Measurements from ENCODE around the gene PLEKHN1.
A peak's percentile ranks its signal among the peaks of the same experiment; 100 is the strongest.
"Not testable (repeated sequence)": the region's sequence is repeated elsewhere in the genome, so short reads cannot be mapped to it uniquely, and the experiment has no call there.

PLEKHN1 gene

DNA sequence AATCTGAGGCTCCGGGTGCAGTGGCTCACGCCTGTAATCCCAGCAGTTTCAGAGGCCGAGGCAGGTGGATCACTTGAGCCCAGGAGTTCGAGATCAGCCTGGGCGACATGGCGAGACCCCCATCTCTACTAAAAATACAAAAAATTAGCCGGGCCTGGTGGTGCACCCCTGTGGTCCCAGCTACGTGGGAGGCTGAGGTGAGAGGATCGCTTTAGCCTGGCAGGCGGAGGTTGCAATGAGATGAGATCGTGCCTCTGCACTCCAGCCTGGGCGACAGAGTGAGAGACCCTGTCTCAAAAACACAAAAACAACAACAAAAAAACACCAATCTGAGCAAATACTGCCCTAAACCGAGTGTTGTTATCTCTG is 46.4 kb downstream of the PLEKHN1 start:
- not testable (repeated sequence) for DNase-seq (ENCODE audit: low spot score)

DNA sequence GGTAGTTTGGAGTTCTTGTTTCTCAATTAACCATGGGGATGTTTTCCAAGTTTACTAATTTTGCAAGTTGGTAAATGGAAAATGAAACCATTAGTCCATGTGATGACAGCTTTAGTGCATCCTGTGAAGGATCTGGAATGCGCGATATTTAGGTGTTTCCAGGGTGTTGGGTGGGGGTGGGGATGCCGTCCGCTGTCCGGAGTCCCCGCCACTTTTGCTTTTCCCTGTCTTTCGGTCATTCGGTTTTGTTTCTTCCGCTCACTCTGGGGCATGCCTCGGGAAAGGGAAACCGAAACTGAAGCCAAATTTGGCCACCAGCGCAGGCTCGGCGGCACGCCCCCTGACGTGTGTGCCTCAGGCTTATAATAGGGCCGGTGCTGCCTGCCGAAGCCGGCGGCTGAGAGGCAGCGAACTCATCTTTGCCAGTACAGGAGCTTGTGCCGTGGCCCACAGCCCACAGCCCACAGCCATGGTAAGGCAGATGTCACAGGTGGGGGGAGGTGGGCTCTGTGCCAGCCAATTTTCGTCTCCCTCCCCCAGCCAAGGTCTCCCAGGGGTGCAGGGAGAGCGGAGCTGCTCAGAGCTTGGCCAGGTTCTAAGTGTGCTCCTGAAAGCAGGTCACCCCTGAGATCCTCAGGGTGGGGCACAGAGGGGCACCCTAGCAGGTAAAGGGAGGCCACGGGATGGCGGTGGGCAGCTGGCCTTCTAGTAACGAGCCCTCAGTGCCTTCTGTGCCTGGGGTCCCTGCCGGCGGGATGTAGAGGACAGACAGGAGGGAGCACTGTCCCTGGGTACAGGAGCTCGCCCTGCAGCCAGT is 47.0 kb downstream of the PLEKHN1 start, which contains the start of gene ISG15:
ISG15 (plus strand) TSS at position 393 of the 817 bp plus-strand sequence; CDS start at position 470, 77 bp downstream.
- peak; percentile 76 for DNase-seq (ENCODE audit: low spot score)

DNA sequence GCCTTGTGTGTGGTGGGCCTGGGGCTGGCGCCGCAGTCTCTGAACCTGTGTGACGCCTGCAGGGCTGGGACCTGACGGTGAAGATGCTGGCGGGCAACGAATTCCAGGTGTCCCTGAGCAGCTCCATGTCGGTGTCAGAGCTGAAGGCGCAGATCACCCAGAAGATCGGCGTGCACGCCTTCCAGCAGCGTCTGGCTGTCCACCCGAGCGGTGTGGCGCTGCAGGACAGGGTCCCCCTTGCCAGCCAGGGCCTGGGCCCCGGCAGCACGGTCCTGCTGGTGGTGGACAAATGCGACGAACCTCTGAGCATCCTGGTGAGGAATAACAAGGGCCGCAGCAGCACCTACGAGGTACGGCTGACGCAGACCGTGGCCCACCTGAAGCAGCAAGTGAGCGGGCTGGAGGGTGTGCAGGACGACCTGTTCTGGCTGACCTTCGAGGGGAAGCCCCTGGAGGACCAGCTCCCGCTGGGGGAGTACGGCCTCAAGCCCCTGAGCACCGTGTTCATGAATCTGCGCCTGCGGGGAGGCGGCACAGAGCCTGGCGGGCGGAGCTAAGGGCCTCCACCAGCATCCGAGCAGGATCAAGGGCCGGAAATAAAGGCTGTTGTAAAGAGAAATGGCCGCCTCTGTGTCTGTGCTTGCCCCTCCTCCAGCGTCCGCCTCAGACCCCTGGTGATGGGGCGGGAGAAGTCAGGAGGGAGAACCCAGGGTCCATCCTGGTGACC is 47.8 kb downstream of the PLEKHN1 start:
- DNase-seq (ENCODE audit: low spot score): no peak

DNA sequence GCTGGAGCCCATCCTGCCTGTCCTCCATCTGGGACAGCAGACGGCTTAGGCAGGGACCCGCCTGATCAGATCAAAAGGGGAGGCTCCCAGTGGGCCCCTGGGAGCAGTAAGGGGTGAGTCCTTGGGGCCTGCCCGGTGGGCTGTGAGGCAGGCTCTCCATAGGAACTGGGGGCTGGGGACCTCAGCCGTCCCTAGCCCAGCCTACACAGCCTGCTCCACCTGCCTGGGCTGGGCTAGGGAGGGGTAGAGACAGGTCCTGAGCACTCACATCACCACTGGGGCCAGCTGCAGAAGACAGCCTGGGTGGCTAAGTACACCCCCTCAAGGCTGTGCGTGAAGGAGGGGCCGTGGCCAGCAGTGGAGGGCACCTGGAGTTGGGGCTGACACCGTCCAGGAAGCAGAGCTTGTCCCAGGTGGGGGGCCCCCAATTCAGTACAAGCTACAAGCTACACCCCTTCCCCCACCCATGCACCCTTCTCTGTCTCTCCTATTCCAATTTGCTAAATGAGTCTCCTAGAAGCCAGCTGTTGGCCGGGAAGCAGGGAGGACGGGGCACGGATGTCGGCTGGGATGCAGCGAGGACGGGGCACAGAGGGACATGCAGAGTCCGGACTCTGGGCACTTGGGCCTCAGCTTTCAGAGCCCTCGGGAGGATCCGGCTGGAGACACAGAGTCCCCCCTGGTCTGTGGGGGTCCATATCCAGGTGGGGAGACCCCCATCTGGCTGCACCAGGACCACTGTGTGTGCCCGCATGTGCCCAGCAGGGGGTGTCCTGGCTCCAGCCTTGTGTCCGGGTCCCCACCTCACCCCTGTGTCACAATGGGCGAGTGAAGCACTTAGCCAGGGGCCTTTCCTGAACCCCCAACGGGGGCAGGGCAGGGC is 48.8 kb downstream of the PLEKHN1 start:
- no peak for DNase-seq (ENCODE audit: low spot score)

DNA sequence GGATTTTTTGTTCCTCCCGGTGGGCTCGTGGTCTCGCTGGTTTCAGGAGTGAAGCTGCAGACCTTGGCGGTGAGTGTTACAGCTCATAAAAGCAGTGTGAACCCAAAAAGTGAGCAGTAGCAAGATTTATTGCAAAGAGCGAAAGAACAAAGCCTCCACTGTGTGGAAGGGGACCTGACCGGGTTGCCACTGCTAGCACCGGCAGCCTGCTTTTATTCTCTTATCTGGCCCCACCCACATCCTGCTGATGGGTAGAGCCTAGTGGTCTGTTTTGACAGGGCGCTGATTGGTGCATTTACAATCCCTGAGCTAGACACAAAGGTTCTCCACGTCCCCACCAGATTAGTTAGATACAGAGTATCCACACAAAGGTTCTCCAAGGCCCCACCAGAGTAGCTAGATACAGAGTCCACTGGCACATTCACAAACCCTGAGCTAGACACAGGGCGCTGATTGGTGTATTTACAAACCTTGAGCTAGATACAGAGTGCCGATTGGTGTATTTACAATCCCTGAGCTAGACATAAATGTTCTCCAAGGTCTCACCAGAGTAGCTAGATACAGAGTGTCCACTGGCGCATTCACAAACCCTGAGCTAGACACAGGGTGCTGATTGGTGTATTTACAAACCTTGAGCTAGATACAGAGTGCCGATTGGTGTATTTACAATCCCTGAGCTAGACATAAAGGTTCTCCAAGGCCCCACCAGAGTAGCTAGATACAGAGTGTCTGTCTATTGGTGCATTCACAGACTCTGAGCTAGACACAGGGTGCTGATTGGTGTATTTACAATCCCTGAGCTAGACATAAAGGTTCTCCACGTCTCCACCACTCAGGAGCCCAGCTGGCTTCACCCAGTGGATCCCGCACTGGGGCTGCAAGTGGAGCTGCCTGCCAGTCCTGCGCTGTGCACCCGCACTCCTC is 51.4 kb downstream of the PLEKHN1 start:
- not testable (repeated sequence) for DNase-seq (ENCODE audit: low spot score)

DNA sequence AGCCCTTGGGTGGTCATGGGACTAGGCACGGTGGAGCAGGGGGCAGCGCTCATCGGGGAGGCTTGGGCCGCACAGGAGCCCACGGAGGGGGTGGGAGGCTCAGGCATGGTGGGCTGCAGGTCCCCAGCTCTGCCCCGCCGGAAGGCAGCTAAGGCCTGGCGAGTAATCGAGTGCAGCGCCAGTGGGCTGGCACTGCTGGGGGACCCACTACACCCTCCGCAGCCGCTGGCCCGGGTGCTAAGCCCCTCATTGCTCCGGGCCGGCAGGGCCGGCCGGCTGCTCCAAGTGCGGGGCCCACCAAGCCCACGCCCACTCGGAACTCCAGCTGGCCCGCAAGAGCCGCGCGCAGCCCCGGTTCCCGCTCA is 52.0 kb downstream of the PLEKHN1 start:
- not testable (repeated sequence) for DNase-seq (ENCODE audit: low spot score)

DNA sequence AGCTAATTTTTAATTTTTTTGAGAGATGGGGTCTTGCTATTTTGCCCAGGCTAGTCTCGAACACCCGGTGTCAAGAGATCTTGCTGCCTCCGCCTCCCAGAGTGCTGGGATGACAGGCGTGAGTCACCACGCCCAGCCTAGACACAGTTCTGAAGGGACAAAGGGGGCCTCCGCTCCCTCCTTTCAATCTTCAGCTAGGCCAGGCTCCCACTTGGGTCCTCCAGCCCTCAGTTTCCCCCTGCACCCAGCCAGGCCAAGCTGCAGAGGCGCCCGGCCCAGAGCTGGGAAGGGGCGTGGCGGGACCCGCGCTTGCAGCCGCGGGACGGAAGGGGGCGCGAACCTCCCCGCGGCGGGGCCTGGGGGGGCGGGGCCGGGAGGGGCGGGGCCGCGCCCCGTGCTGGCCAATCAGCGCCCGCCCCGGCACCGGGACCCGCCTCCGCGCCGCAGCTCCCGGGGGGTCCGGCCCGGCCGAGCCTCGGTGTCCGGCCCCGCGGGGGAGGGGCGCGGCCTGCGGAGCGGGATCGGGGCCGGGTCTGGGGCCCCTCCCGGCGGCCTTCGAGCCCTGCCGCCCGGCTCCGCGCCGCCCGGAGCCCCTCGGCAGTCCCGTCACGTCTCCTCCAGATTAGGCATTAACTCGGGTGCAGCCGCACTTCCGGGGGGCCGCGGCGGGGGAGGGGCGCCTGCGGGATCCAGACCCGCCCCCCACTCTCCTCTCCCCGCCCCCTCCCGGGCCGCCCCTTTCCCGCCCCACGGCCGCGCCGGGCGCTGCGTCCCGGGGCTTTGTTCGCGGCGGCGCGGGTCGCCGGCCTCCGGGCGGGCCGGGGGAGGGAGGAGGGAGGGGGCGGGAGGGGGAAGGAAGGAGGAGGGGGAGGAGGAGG is 53.1 kb downstream of the PLEKHN1 start:
- DNase-seq (ENCODE audit: low spot score): peak; percentile 91

DNA sequence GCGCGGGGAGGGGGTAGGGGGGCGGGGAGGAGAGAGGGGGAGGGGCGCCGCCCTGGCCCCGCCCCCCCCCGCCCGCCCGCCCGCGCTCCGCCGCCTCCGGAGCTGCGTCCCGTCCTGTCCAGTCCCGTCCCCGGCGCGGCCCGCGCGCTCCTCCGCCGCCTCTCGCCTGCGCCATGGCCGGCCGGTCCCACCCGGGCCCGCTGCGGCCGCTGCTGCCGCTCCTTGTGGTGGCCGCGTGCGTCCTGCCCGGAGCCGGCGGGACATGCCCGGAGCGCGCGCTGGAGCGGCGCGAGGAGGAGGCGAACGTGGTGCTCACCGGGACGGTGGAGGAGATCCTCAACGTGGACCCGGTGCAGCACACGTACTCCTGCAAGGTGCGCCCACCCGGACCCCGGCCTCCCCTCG is 53.7 kb downstream of the PLEKHN1 start, which contains the start of gene AGRN:
AGRN (plus strand) TSS at position 121 of the 405 bp plus-strand sequence; CDS start at position 174, 53 bp downstream.
- peak; percentile 57 for DNase-seq (ENCODE audit: low spot score)

DNA sequence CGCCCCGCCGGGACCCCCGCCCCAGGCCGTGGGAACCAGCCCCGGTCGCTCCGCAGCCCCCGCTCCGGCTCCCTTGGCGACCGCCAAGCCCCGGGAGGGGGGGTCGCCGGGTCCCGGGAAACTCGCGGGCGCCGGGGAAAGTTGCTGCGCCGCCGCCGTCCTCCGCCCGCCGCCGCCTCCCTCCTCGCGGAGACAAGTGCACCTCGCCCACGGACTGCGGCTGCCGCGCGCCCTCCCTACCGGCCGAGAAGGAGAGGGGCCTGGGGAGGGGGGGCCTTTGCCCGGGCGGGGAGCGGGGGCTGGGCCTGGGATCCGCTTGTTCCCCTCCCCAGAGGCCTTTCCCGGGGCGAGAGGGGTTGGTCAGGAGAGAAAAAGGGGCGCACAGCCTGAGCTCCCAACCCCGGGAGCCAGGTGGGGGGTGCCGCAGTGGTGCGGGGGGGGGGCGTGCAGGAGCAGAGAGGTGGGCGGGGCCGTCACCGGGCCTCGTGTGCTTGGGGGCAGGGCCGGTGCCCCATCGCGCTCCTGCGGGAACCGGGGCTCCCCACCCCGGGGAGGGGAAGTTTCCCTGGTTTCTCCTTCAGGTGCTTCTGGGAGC is 54.2 kb downstream of the PLEKHN1 start:
- DNase-seq (ENCODE audit: low spot score): no peak

DNA sequence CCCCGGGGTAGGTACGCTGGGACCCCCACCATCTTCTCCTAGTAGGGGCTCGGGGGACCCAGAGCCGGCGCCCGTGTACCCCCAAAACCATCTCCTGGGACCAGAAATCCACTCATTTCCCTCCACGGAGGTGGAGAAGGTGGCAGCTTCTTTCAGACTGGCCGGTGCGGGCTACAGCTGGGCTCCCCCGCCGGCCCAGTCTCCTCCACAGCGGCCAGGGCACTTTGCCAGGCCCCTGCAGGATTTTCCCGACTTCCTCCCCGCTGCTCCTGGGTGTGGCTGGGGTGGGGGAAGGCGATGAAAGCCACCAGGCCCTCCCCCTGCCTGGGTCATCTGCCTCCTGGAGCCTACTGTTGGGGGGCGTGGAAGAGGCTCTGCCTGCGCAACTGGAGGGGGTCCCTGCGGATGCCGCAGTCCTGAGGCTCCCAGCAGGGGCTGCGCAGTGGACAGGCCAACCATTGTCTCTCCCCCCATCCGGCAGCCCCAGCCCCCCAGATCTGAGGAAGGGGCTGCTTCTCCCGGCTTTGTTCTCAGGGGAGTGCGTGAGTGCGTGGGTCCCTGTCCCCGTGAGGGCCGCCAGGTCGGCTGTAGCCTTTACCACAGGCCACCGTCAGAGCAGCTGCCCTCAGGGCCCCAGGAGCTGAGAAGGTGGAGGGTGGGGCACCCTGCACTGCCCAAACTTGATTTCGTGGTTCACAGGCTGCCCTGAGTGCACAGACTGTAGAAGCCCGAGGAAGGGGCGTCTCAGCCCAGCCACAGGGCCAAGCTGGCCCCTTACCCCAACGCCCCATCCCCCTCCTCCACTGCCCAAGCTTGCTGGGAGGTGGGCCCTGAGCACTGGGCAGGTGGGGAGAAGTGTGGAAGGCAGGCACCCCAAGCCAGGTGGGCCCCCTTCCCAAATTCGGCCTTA is 55.0 kb downstream of the PLEKHN1 start:
- no peak for DNase-seq (ENCODE audit: low spot score)

DNA sequence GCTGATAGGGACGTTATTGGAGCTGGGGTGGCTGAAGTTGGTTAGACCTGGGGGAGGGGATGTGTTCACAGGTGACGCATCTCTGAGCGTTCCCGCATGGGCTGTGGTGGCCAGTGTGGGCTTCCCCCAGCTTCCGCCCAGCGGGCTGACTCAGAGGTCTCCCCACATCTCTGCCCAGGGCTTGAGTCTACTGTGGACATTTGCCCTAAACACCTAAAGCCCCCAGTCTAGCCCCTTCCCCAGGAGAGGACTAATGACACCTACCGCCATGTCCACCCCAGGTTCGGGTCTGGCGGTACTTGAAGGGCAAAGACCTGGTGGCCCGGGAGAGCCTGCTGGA is 55.6 kb downstream of the PLEKHN1 start:
- no peak for DNase-seq (ENCODE audit: low spot score)

DNA sequence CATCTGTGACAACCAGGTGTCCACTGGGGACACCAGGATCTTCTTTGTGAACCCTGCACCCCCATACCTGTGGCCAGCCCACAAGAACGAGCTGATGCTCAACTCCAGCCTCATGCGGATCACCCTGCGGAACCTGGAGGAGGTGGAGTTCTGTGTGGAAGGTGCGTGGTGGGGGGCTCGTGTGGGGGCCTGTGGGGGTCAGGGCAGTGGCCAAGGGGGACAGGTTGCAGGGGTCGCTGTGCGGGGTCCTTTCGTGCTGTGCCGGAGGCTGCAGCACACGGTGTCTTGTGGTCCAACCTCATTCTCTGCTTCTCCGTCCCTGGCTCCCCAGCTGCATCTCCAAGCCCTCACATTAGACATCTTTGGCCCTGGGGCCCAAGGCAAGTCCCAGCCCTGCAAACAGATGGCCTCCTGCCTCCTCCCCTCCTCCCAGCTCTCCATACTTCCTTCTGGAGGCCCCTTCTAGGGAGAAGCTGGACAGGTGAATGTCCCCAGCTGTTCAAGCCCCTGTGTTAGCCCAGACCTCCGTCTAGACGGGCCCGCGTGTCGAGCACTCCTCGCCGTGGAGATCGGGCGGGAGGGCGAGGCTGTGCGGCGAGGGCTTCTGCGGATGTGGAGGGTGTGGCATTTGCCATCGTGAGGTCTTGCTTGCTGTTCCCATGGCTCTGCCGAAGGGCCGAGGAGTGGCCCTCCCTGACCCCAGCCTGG is 56.2 kb downstream of the PLEKHN1 start:
- no peak for DNase-seq (ENCODE audit: low spot score)

DNA sequence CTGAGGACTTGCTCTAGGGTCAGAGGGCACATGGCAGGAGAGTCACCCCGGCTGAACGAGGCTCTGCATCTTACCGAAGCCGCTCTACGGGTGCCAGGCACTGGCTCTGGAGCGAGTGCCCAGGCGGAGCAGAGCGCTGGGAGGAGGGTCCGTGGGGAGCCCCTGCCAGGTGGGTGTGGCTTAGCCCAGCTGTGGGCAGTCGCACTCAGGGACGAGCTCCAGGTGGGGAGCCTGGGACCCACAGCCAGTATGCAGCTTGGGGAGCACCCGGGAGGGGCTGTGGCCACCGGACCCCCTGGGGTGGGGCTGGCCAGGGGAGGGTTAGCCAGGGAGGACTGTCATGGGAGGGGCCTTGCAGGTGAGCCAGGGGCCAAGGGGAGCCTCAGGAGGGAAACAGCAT is 57.4 kb downstream of the PLEKHN1 start:
- DNase-seq (ENCODE audit: low spot score): no peak

DNA sequence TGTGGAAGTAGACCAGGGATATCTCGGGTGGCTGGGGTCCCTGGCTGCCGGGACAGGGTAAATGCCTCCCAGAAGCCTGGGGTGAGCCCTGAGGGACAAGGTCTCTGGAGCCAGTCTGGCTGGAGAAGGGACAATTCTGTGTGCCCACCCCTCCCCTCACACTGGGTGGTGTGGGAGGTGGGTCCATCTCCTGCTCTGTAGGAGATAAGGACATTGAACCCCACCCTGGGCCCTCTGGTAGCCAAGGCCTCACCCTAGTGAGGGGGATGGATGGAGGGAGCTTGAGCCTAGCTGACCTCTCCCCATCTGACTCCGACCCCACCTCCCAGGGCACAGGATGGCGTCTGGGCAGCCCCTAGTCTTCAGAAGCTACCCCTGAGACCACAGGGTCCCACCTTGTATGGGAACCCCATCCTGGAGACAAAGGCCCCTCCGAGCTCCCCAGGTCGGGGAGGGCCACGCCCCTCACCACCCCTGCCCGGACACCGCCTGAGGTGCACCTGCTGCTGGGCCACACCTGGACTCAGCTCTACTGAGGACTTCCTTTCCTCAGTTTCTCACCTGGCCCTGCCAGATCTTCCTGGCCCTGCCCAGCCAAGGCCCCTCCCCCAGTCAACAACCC is 58.0 kb downstream of the PLEKHN1 start:
- DNase-seq (ENCODE audit: low spot score): no peak

DNA sequence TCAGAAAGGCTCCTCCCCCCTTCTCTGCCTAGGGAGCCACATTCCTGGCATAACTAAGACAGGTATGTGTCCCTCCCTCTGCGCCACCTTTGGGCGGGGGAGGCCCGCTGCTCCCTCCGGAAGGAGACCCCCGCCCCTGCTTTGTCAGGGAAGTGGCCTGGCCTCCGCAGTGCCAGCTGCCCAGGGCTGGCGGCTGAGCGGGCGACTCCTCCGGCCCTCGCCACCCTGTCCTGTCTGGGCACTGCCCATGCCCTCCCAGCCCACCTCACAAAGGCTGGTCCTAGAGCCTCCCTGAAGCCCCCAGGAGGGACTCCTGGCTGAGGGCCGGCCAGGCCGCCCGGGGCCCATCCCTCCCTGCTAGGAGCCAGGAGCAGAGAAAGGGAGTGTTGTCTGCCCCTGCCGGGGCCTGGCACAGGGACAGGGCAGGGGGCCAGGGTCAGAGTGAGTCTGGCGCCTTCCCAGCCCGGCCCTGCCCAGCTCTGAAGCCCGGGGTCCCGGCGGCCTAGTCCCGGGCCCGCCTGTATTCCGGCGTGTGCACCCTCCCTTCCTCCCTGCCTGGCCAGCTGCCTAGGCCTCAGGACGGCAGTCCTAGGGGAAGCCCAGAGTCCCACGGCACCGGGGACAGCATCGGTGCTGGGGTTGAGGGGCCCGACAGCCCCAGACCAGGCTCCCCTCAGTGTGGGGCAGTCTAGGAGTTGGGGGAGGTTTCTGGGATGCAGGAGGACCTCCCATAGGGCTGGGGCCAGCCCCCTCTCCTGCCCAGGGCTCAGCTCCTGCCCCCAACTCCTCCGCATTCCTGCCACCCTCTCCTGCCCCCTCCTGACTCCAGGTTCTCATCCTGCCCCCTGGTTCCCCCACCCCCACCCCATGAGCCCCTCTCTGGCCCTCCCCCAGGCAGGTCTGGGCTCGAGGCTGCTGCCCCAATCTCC is 58.8 kb downstream of the PLEKHN1 start:
- no peak for DNase-seq (ENCODE audit: low spot score)
